HepG2 (cell line): ENCODE results near the gene SORBS2. TPM values are rescaled to one million over a fixed set of nuclear protein-coding genes. Genes with fewer than 3 reads are reported as not detected.

Experiments
- ARHGAP35 ChIP-seq: sonication (generic); formaldehyde crosslinking; IDR thresholded peaks from 2 replicates; pipeline ENCODE4 v1.9.0; 2022; ENCODE audit warnings: mild to moderate bottlenecking, inconsistent platforms, moderate library complexity, missing genetic modification reagents, borderline replicate concordance
- GLI4 ChIP-seq: sonication (generic); formaldehyde crosslinking; IDR thresholded peaks from 2 replicates; pipeline ENCODE4 v1.5.1; 2020; ENCODE audit warnings: missing genetic modification reagents, mild to moderate bottlenecking, moderate library complexity, borderline replicate concordance
- HDAC6 ChIP-seq: fragments of 200-600 bp; sonication (generic); IDR thresholded peaks from 2 replicates; pipeline ENCODE4 v1.7.0; 2017; ENCODE audit warnings: mild to moderate bottlenecking, antibody characterized with exemption, low read length, low read depth
- HOXA9 ChIP-seq: sonication (generic); formaldehyde crosslinking; IDR thresholded peaks from 2 replicates; pipeline ENCODE4 v1.8.1; 2022; ENCODE audit warnings: missing genetic modification reagents, mild to moderate bottlenecking, moderate library complexity, borderline replicate concordance
- JARID2 ChIP-seq: sonication (generic); formaldehyde crosslinking; IDR thresholded peaks from 2 replicates; pipeline ENCODE4 v1.8.1; 2023; ENCODE audit warnings: missing genetic modification reagents, inconsistent platforms; ENCODE audit not compliant: insufficient replicate concordance
- MAX ChIP-seq: IDR thresholded peaks from 2 replicates; pipeline ENCODE4 v1.6.1; 2012; ENCODE audit warnings: inconsistent platforms
- NFE2L1 ChIP-seq: sonication (generic); formaldehyde crosslinking; IDR thresholded peaks from 2 replicates; pipeline ENCODE4 v1.4.0; 2020; ENCODE audit warnings: missing genetic modification reagents, mild to moderate bottlenecking, borderline replicate concordance
- NFKB2 ChIP-seq: sonication (generic); formaldehyde crosslinking; IDR thresholded peaks from 2 replicates; pipeline ENCODE4 v1.4.0; 2020; ENCODE audit warnings: missing genetic modification reagents, borderline replicate concordance
- POLR2A ChIP-seq, 2 experiments: IDR thresholded peaks; 2 replicates each; pipeline ENCODE4 v1.6.1; 2011; ENCODE audit warnings: low read depth in 2 of 2, low read length in 2 of 2, mild to moderate bottlenecking in 1 of 2, moderate library complexity in 1 of 2; ENCODE audit not compliant: insufficient read depth in 1 of 2
- RBFOX2 ChIP-seq: fragments of 200-400 bp; formaldehyde crosslinking; IDR thresholded peaks from 2 replicates; pipeline ENCODE4 v1.6.1; 2017; ENCODE audit warnings: low read depth, mild to moderate bottlenecking, low read length
- SALL1 ChIP-seq: sonication (generic); formaldehyde crosslinking; IDR thresholded peaks from 2 replicates; pipeline ENCODE4 v1.8.0; 2022; ENCODE audit warnings: mild to moderate bottlenecking, missing genetic modification reagents
- ZBTB20 ChIP-seq: sonication (generic); formaldehyde crosslinking; IDR thresholded peaks from 2 replicates; pipeline ENCODE4 v1.8.1; 2023; ENCODE audit warnings: missing genetic modification reagents, low read depth, mild to moderate bottlenecking, borderline replicate concordance
- ZBTB43 ChIP-seq: sonication (generic); formaldehyde crosslinking; conservative IDR thresholded peaks from 2 replicates; pipeline ENCODE4 v1.4.0; 2020; ENCODE audit warnings: missing genetic modification reagents
- ZGPAT ChIP-seq: IDR thresholded peaks from 2 replicates; pipeline ENCODE4 v1.6.1; 2016; ENCODE audit warnings: mild to moderate bottlenecking
- ZNF138 ChIP-seq: sonication (generic); formaldehyde crosslinking; IDR thresholded peaks from 2 replicates; pipeline ENCODE4 v1.5.0; 2020; ENCODE audit warnings: mild to moderate bottlenecking, low read depth, missing genetic modification reagents
- ZNF18 ChIP-seq: sonication (generic); formaldehyde crosslinking; IDR thresholded peaks from 2 replicates; pipeline ENCODE4 v1.8.0; 2022; ENCODE audit warnings: mild to moderate bottlenecking, missing genetic modification reagents; ENCODE audit not compliant: insufficient replicate concordance
- ZNF414 ChIP-seq: sonication (generic); formaldehyde crosslinking; IDR thresholded peaks from 2 replicates; pipeline ENCODE4 v1.5.0; 2020; ENCODE audit warnings: missing genetic modification reagents
- ZNF770 ChIP-seq: sonication (generic); formaldehyde crosslinking; IDR thresholded peaks from 2 replicates; pipeline ENCODE4 v1.5.0; 2020; ENCODE audit warnings: mild to moderate bottlenecking, missing genetic modification reagents
- ZNF772 ChIP-seq: sonication (generic); formaldehyde crosslinking; IDR thresholded peaks from 2 replicates; pipeline ENCODE4 v1.5.0; 2020; ENCODE audit warnings: mild to moderate bottlenecking, missing genetic modification reagents
- ZNF883 ChIP-seq: sonication (generic); formaldehyde crosslinking; IDR thresholded peaks from 2 replicates; pipeline ENCODE4 v1.5.1; 2020; ENCODE audit warnings: mild to moderate bottlenecking, missing genetic modification reagents; ENCODE audit errors: not compliant biosample characterization
- polyA plus RNA-seq, 8 experiments: library from polyadenylated mRNA; depleted of rRNA in 3 of 8; stranded (reverse) in 7 of 8; unstranded in 1 of 8; fragments of >200 nt; fragmentation: Illumina TruSeq in 4 of 8; extraction: Trizol in 4 of 8; gene quantifications; 2 replicates each; pipeline versions ENCODE4 v1.2.1 to v1.2.3, GENCODE V29; 2011 to 2016; ENCODE audit warnings: low read depth in 4 of 8, missing spikeins in 1 of 8, mixed read lengths in 1 of 8; ENCODE audit not compliant: insufficient read depth in 1 of 8
- total RNA-seq, 5 experiments: library from RNA; depleted of rRNA; stranded (reverse); fragments of >200 nt; fragmentation: Illumina TruSeq; extraction: Trizol; gene quantifications; 2 replicates each; pipeline ENCODE4 v1.2.3, GENCODE V29; 2016; ENCODE audit warnings: low read depth in 1 of 5

Gene SORBS2
- total and polyA plus RNA-seq, 2 of the 13 experiments (the other 11 are each of a cell fraction or from before 2014, with no cell fraction given): 25.0 to 80.5 TPM

GRCh38 chr4:185792384-185793115 is 19.4 kb downstream of the SORBS2 start (continued):
- no peak for TF ChIP-seq ZNF18
- no peak for TF ChIP-seq JARID2 (CRISPR knock-in tag)
- TF ChIP-seq HOXA9: no peak
- TF ChIP-seq ZBTB43 (CRISPR knock-in tag): peak; percentile 57
- TF ChIP-seq ZNF770: no peak
- no peak for TF ChIP-seq ZBTB20 (CRISPR knock-in tag)
- no peak for TF ChIP-seq ZNF883 (CRISPR knock-in tag)
- no peak for TF ChIP-seq GLI4 (CRISPR knock-in tag)
- TF ChIP-seq ZNF138 (CRISPR knock-in tag): no peak
- no peak for TF ChIP-seq NFKB2 (CRISPR knock-in tag)
- TF ChIP-seq ZNF414 (CRISPR knock-in tag): no peak
- TF ChIP-seq MAX: peak; percentile 58
- TF ChIP-seq ZGPAT (CRISPR knock-in tag): 0 out of 2 replicates have a peak, but pooled peaks have one; percentile 27
- TF ChIP-seq NFE2L1 (CRISPR knock-in tag): no peak
- no peak for TF ChIP-seq POLR2A (IDR thresholded peaks at IDR 0.05; ENCODE audit: insufficient read depth in 1 of 2, low read depth in 2 of 2, low read length in 2 of 2)
- TF ChIP-seq ARHGAP35 (CRISPR knock-in tag): no peak
- no peak for TF ChIP-seq HDAC6
- no peak for TF ChIP-seq ZNF772 (CRISPR knock-in tag)
- peak; percentile 26; the same call in 1 of the 2 replicates for TF ChIP-seq SALL1 (CRISPR knock-in tag)
- TF ChIP-seq RBFOX2: no peak
